ENCODE data around the gene TRPV2.
"Not testable (repeated sequence)": the region's sequence is repeated elsewhere in the genome, so short reads cannot be mapped to it uniquely, and the experiment has no call there.

DNA sequence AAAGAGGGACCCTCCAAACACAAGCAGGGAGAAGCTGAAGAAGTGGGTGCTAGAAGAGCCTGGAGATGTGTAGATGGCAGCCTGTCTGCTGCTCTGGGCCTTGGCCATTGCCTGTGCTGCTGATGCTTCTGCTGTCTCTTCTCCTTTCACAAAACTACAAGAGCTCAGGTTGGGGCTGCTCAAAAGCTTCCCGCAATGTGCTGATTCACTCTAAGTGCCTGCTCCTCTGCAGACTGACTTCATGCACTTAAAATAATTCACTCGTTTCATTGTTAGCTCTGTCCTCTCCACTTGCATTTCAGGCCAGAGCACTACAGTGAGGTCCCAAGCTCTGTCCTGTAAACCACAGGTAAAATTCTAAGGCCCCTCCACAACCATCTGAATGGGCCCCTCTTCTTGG is 18.7 kb upstream of the TRPV2 start:
- TF ChIP-seq, protein P1, sequence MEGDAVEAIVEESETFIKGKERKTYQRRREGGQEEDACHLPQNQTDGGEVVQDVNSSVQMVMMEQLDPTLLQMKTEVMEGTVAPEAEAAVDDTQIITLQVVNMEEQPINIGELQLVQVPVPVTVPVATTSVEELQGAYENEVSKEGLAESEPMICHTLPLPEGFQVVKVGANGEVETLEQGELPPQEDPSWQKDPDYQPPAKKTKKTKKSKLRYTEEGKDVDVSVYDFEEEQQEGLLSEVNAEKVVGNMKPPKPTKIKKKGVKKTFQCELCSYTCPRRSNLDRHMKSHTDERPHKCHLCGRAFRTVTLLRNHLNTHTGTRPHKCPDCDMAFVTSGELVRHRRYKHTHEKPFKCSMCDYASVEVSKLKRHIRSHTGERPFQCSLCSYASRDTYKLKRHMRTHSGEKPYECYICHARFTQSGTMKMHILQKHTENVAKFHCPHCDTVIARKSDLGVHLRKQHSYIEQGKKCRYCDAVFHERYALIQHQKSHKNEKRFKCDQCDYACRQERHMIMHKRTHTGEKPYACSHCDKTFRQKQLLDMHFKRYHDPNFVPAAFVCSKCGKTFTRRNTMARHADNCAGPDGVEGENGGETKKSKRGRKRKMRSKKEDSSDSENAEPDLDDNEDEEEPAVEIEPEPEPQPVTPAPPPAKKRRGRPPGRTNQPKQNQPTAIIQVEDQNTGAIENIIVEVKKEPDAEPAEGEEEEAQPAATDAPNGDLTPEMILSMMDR (IDR thresholded peaks at IDR 0.05): not testable (repeated sequence)
- TF ChIP-seq POLR2AphosphoS5 (IDR thresholded peaks at IDR 0.05; ENCODE audit: low read depth, low read length); REST (IDR thresholded peaks at IDR 0.05; ENCODE audit: insufficient read depth in 1 of 2, low read depth in 2 of 2, low read length in 1 of 2): not testable (repeated sequence)
